HEK293 (cell line): Measurements from ENCODE around the gene OAT.

Source experiments
- FEZF1 ChIP-seq: fragments of 450-650 bp; formaldehyde crosslinking; IDR thresholded peaks from 2 replicates; pipeline ENCODE4 v1.5.1; 2016; ENCODE audit warnings: missing biosample characterization, missing genetic modification characterization
- KLF10 ChIP-seq: fragments of 450-650 bp; IDR thresholded peaks from 2 replicates; pipeline ENCODE4 v1.5.1; 2018; ENCODE audit warnings: missing biosample characterization, mild to moderate bottlenecking, missing genetic modification characterization
- YY1 ChIP-seq: fragments of 450-650 bp; formaldehyde crosslinking; IDR thresholded peaks from 2 replicates; pipeline ENCODE4 v1.5.1; 2018; ENCODE audit warnings: missing biosample characterization, missing genetic modification characterization
- ZNF114 ChIP-seq: fragments of 450-650 bp; formaldehyde crosslinking; IDR thresholded peaks from 2 replicates; pipeline ENCODE4 v1.5.0; 2017; ENCODE audit warnings: missing biosample characterization, missing genetic modification characterization
- ZNF138 ChIP-seq: fragments of 450-650 bp; formaldehyde crosslinking; IDR thresholded peaks from 2 replicates; pipeline ENCODE4 v1.5.1; 2016; ENCODE audit warnings: missing biosample characterization, missing genetic modification characterization, borderline replicate concordance
- ZNF148 ChIP-seq: fragments of 450-650 bp; formaldehyde crosslinking; IDR thresholded peaks from 2 replicates; pipeline ENCODE4 v1.5.0; 2017; ENCODE audit warnings: missing biosample characterization, missing genetic modification characterization, borderline replicate concordance
- ZNF175 ChIP-seq: fragments of 450-650 bp; formaldehyde crosslinking; IDR thresholded peaks from 2 replicates; pipeline ENCODE4 v1.5.1; 2016; ENCODE audit warnings: missing biosample characterization, missing genetic modification characterization
- ZNF248 ChIP-seq: fragments of 450-650 bp; formaldehyde crosslinking; IDR thresholded peaks from 2 replicates; pipeline ENCODE4 v1.5.1; 2017; ENCODE audit warnings: missing biosample characterization, missing genetic modification characterization
- ZNF610 ChIP-seq: fragments of 450-650 bp; formaldehyde crosslinking; IDR thresholded peaks from 2 replicates; pipeline ENCODE4 v1.5.1; 2016; ENCODE audit warnings: missing biosample characterization, missing genetic modification characterization, borderline replicate concordance
- ZNF792 ChIP-seq: fragments of 450-650 bp; formaldehyde crosslinking; IDR thresholded peaks from 2 replicates; pipeline ENCODE4 v1.5.1; 2016; ENCODE audit warnings: missing biosample characterization, missing genetic modification characterization
- ZNF830 ChIP-seq: fragments of 450-650 bp; IDR thresholded peaks from 2 replicates; pipeline ENCODE4 v1.5.0; 2018; ENCODE audit warnings: missing biosample characterization, missing genetic modification characterization, low read depth, mild to moderate bottlenecking, moderate library complexity
- ZNF843 ChIP-seq: fragments of 450-650 bp; formaldehyde crosslinking; IDR thresholded peaks from 2 replicates; pipeline ENCODE4 v1.5.1; 2016; ENCODE audit warnings: missing biosample characterization, missing genetic modification characterization
- TF ChIP-seq, protein P1 (sequence below): fragments of 450-650 bp; formaldehyde crosslinking; IDR thresholded peaks from 2 replicates; pipeline ENCODE4 v1.5.1; 2016; ENCODE audit warnings: missing biosample characterization, missing genetic modification characterization
- TF ChIP-seq, protein P2 (sequence below): fragments of 450-650 bp; formaldehyde crosslinking; IDR thresholded peaks from 2 replicates; pipeline ENCODE4 v1.5.1; 2016; ENCODE audit warnings: missing biosample characterization, missing genetic modification characterization

- TF ChIP-seq, protein P1, sequence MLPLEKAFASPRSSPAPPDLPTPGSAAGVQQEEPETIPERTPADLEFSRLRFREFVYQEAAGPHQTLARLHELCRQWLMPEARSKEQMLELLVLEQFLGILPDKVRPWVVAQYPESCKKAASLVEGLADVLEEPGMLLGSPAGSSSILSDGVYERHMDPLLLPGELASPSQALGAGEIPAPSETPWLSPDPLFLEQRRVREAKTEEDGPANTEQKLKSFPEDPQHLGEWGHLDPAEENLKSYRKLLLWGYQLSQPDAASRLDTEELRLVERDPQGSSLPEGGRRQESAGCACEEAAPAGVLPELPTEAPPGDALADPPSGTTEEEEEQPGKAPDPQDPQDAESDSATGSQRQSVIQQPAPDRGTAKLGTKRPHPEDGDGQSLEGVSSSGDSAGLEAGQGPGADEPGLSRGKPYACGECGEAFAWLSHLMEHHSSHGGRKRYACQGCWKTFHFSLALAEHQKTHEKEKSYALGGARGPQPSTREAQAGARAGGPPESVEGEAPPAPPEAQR (tag by site-specific recombination), result no peak
- TF ChIP-seq ZNF114, result no peak
- TF ChIP-seq, protein P2, sequence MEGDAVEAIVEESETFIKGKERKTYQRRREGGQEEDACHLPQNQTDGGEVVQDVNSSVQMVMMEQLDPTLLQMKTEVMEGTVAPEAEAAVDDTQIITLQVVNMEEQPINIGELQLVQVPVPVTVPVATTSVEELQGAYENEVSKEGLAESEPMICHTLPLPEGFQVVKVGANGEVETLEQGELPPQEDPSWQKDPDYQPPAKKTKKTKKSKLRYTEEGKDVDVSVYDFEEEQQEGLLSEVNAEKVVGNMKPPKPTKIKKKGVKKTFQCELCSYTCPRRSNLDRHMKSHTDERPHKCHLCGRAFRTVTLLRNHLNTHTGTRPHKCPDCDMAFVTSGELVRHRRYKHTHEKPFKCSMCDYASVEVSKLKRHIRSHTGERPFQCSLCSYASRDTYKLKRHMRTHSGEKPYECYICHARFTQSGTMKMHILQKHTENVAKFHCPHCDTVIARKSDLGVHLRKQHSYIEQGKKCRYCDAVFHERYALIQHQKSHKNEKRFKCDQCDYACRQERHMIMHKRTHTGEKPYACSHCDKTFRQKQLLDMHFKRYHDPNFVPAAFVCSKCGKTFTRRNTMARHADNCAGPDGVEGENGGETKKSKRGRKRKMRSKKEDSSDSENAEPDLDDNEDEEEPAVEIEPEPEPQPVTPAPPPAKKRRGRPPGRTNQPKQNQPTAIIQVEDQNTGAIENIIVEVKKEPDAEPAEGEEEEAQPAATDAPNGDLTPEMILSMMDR (tag by site-specific recombination), result no peak
- no peak for TF ChIP-seq KLF10 (tag by site-specific recombination)
- TF ChIP-seq YY1 (tag by site-specific recombination), result no peak
- TF ChIP-seq FEZF1 (tag by site-specific recombination), result no peak
- TF ChIP-seq ZNF138 (tag by site-specific recombination), result no peak
- no peak for TF ChIP-seq ZNF148 (tag by site-specific recombination)
- no peak for TF ChIP-seq ZNF843 (tag by site-specific recombination)
- TF ChIP-seq ZNF610 (tag by site-specific recombination), result no peak
- TF ChIP-seq ZNF248 (tag by site-specific recombination), result no peak
- TF ChIP-seq ZNF792 (tag by site-specific recombination), result no peak
- TF ChIP-seq ZNF175, result no peak
- TF ChIP-seq ZNF830 (tag by site-specific recombination), result no peak
These were observed 47.2 kb upstream of the OAT start for GRCh38 chr10:124465777-124466488.
